A549 (cell line): ENCODE results near the gene AFAP1L2. TPM values are rescaled to one million over a fixed set of nuclear protein-coding genes. Genes with fewer than 3 reads are reported as not detected.

ENCODE experiments used
- BHLHE40 ChIP-seq: IDR thresholded peaks from 2 replicates; pipeline ENCODE4 v1.6.1; 2012; ENCODE audit warnings: low read depth, low read length, inconsistent platforms
- CHD2 ChIP-seq: fragments of 150-350 bp; IDR thresholded peaks from 2 replicates; pipeline ENCODE4 v1.6.1; 2014; ENCODE audit warnings: low read length; ENCODE audit not compliant: partially characterized antibody
- EP300 ChIP-seq, 2 experiments: fragments of >200 bp; sonication (Bioruptor Twin); formaldehyde crosslinking; IDR thresholded peaks; 2 replicates in 1 of 2; 3 replicates in 1 of 2; pipeline ENCODE4 v1.6.1; 2016 to 2017
- FOSB ChIP-seq: fragments of 250-450 bp; sonication (Bioruptor Pico); IDR thresholded peaks from 2 replicates; pipeline ENCODE4 v1.5.0; 2020; ENCODE audit warnings: mild to moderate bottlenecking, moderate library complexity
- FOSL2 ChIP-seq, 2 experiments: fragments of 450-650 bp in 1 of 2; fragments of >200 bp in 1 of 2; sonication (Bioruptor Twin) in 1 of 2; formaldehyde crosslinking; IDR thresholded peaks; 2 replicates each; pipeline versions ENCODE4 v1.5.0 to v1.6.1; 2016 to 2020; ENCODE audit warnings: mild to moderate bottlenecking in 1 of 2, moderate library complexity in 1 of 2
- GATA3 ChIP-seq: IDR thresholded peaks from 2 replicates; pipeline ENCODE4 v1.6.1; 2012; ENCODE audit warnings: borderline replicate concordance
- HOXB5 ChIP-seq: fragments of 250-450 bp; sonication (Bioruptor Pico); IDR thresholded peaks from 2 replicates; pipeline ENCODE4 v1.5.0; 2020; ENCODE audit warnings: mild to moderate bottlenecking, moderate library complexity
- JUN ChIP-seq, 2 experiments: fragments of >200 bp; sonication (Bioruptor Twin); formaldehyde crosslinking; IDR thresholded peaks; 2 replicates in 1 of 2; 3 replicates in 1 of 2; pipeline ENCODE4 v1.6.1; 2016 to 2017
- KDM1A ChIP-seq: fragments of 200-600 bp; sonication (generic); IDR thresholded peaks from 2 replicates; pipeline ENCODE4 v1.6.1; 2016; ENCODE audit warnings: low read depth, mild to moderate bottlenecking
- MAFK ChIP-seq: fragments of 450-650 bp; IDR thresholded peaks from 2 replicates; pipeline ENCODE4 v1.6.1; 2014; ENCODE audit not compliant: partially characterized antibody
- MAZ ChIP-seq: fragments of 150-350 bp; IDR thresholded peaks from 2 replicates; pipeline ENCODE4 v1.6.1; 2014; ENCODE audit warnings: antibody characterized with exemption, low read depth, low read length, borderline replicate concordance
- MYC ChIP-seq: IDR thresholded peaks from 2 replicates; pipeline ENCODE4 v1.6.1; 2012; ENCODE audit warnings: mild to moderate bottlenecking, inconsistent platforms, low read length, improper control_type of control experiment, borderline replicate concordance
- NPAS2 ChIP-seq: fragments of 250-450 bp; sonication (Bioruptor Pico); IDR thresholded peaks from 2 replicates; pipeline ENCODE4 v1.8.0; 2022; ENCODE audit warnings: mild to moderate bottlenecking, moderate library complexity, borderline replicate concordance
- NR3C1 ChIP-seq: fragments of >200 bp; sonication (Bioruptor Twin); formaldehyde crosslinking; IDR thresholded peaks from 3 replicates; pipeline ENCODE4 v1.6.1; 2017
- RCOR1 ChIP-seq: fragments of 150-350 bp; IDR thresholded peaks from 2 replicates; pipeline ENCODE4 v1.6.1; 2014; ENCODE audit warnings: antibody characterized with exemption, low read length, low read depth
- RNF2 ChIP-seq: fragments of 200-600 bp; sonication (generic); IDR thresholded peaks from 2 replicates; pipeline ENCODE4 v1.6.1; 2016; ENCODE audit warnings: low read depth, mild to moderate bottlenecking, antibody characterized with exemption, moderate library complexity, borderline replicate concordance
- TP53 ChIP-seq: fragments of 250-450 bp; sonication (Bioruptor Pico); IDR thresholded peaks from 2 replicates; pipeline ENCODE4 v1.5.0; 2021; ENCODE audit warnings: mild to moderate bottlenecking, moderate library complexity
- ZC3H11A ChIP-seq: fragments of 450-650 bp; IDR thresholded peaks from 2 replicates; pipeline ENCODE4 v1.6.1; 2014; ENCODE audit warnings: antibody characterized with exemption, mild to moderate bottlenecking
- polyA plus RNA-seq, 4 experiments: library from polyadenylated mRNA; depleted of rRNA in 3 of 4; stranded (reverse); fragments of >200 nt; fragmentation: RNase III in 1 of 4; extraction: RNeasy Plus Mini Kit Qiagen cat#74134 plus additional on column Dnase treatment in 1 of 4; gene quantifications; 2 replicates in 3 of 4; 3 replicates in 1 of 4; pipeline ENCODE4 v1.2.3, GENCODE V29; 2011 to 2017
- TF ChIP-seq, protein P1 (sequence below): fragments of >200 bp; sonication (Bioruptor Twin); formaldehyde crosslinking; IDR thresholded peaks from 3 replicates; pipeline ENCODE4 v1.5.1; 2016
- TF ChIP-seq, protein P2 (sequence below): fragments of 450-650 bp; IDR thresholded peaks from 2 replicates; pipeline ENCODE4 v1.6.1; 2014; ENCODE audit warnings: antibody characterized with exemption
- TF ChIP-seq, protein P3 (sequence below): fragments of >200 bp; sonication (Bioruptor Twin); formaldehyde crosslinking; IDR thresholded peaks from 3 replicates; pipeline ENCODE4 v1.6.1; 2016
- TF ChIP-seq, protein P4 (sequence below): fragments of 150-350 bp; IDR thresholded peaks from 2 replicates; pipeline ENCODE4 v1.6.1; 2014; ENCODE audit warnings: low read depth, mild to moderate bottlenecking, low read length
- TF ChIP-seq, protein P5 (sequence below): fragments of 250-450 bp; sonication (Bioruptor Pico); IDR thresholded peaks from 2 replicates; pipeline ENCODE4 v1.5.0; 2020; ENCODE audit warnings: low read depth, mild to moderate bottlenecking, moderate library complexity
- TF ChIP-seq, protein P6 (sequence below): fragments of >200 bp; sonication (Bioruptor Twin); formaldehyde crosslinking; IDR thresholded peaks from 2 replicates; pipeline ENCODE4 v1.6.1; 2016

The AFAP1L2 gene
- polyA plus RNA-seq, 2 of the 4 experiments (the other 2 are of a cell fraction): 19.6 to 27.3 TPM

DNA sequence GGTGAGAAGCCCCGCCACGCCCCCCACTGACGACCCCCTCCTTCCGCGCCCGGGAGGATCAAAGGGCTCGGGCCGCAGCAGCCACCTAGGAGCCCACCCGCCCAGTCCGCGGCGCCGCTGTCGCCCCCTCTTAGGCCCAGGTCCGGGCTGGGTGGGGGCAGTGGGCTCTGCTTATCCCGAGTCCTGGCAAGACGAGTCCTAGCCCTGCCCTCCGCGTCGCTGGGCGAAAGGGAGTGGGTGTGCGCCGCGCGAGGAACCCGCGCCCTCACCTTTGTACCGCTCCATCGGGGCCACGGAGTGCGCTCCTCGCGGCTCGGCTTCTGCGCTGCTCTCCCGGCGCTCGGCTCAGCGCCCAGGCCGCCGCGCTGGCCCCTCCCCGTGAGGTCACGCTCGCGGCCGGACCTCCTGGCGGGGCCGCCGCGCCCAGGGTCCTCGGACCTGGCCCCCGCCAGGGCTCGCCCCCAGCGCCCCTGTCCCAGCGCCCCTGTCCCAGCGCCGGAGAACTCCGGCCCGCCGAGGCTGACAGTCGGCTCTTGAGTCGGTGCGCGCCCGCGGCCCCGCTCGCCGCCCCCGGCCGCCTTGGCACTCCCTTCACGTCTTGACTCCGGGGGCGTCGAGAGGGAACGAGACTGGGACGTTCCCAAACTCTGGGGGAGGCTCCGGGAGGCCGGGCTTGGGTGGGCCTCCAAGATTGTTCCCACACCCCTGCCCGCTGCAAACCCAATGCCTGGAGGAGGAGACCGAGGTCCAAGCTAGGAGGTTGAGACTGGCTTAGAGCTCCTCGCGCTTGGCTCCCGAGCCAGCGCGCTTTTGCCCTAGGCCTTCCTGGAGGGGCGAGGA, at the start of gene AFAP1L2 (continued):
- TF ChIP-seq, protein P1, sequence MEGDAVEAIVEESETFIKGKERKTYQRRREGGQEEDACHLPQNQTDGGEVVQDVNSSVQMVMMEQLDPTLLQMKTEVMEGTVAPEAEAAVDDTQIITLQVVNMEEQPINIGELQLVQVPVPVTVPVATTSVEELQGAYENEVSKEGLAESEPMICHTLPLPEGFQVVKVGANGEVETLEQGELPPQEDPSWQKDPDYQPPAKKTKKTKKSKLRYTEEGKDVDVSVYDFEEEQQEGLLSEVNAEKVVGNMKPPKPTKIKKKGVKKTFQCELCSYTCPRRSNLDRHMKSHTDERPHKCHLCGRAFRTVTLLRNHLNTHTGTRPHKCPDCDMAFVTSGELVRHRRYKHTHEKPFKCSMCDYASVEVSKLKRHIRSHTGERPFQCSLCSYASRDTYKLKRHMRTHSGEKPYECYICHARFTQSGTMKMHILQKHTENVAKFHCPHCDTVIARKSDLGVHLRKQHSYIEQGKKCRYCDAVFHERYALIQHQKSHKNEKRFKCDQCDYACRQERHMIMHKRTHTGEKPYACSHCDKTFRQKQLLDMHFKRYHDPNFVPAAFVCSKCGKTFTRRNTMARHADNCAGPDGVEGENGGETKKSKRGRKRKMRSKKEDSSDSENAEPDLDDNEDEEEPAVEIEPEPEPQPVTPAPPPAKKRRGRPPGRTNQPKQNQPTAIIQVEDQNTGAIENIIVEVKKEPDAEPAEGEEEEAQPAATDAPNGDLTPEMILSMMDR: no peak
- no peak for TF ChIP-seq TP53
- TF ChIP-seq NR3C1: no peak
- no peak for TF ChIP-seq EP300 (IDR thresholded peaks at IDR 0.05)
- TF ChIP-seq NPAS2 (CRISPR knock-in tag): no peak
- no peak for TF ChIP-seq GATA3
- TF ChIP-seq, protein P2, sequence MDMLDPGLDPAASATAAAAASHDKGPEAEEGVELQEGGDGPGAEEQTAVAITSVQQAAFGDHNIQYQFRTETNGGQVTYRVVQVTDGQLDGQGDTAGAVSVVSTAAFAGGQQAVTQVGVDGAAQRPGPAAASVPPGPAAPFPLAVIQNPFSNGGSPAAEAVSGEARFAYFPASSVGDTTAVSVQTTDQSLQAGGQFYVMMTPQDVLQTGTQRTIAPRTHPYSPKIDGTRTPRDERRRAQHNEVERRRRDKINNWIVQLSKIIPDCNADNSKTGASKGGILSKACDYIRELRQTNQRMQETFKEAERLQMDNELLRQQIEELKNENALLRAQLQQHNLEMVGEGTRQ: no peak
- no peak for TF ChIP-seq ZC3H11A
- 0 out of 2 replicates have a peak, but pooled peaks have one; percentile 38 for TF ChIP-seq MYC
- no peak for TF ChIP-seq CHD2
- TF ChIP-seq, protein P3, sequence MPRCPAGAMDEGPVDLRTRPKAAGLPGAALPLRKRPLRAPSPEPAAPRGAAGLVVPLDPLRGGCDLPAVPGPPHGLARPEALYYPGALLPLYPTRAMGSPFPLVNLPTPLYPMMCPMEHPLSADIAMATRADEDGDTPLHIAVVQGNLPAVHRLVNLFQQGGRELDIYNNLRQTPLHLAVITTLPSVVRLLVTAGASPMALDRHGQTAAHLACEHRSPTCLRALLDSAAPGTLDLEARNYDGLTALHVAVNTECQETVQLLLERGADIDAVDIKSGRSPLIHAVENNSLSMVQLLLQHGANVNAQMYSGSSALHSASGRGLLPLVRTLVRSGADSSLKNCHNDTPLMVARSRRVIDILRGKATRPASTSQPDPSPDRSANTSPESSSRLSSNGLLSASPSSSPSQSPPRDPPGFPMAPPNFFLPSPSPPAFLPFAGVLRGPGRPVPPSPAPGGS: no peak
- TF ChIP-seq HOXB5 (CRISPR knock-in tag): no peak
- TF ChIP-seq MAFK: no peak
- TF ChIP-seq FOSL2 (IDR thresholded peaks at IDR 0.05): no peak
- TF ChIP-seq FOSL2 (CRISPR knock-in tag; IDR thresholded peaks at IDR 0.05): no peak
- 0 out of 5 replicates have a peak, but pooled peaks of 1 of the 2 experiments have one; percentile 51 for TF ChIP-seq JUN (IDR thresholded peaks at IDR 0.05)
- no peak for TF ChIP-seq BHLHE40
- TF ChIP-seq, protein P4, sequence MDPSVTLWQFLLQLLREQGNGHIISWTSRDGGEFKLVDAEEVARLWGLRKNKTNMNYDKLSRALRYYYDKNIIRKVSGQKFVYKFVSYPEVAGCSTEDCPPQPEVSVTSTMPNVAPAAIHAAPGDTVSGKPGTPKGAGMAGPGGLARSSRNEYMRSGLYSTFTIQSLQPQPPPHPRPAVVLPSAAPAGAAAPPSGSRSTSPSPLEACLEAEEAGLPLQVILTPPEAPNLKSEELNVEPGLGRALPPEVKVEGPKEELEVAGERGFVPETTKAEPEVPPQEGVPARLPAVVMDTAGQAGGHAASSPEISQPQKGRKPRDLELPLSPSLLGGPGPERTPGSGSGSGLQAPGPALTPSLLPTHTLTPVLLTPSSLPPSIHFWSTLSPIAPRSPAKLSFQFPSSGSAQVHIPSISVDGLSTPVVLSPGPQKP: no peak
- TF ChIP-seq KDM1A: peak; percentile 41; the same call in 1 of the 2 replicates
- no peak for TF ChIP-seq RCOR1
- TF ChIP-seq RNF2: no peak
- TF ChIP-seq, protein P5, sequence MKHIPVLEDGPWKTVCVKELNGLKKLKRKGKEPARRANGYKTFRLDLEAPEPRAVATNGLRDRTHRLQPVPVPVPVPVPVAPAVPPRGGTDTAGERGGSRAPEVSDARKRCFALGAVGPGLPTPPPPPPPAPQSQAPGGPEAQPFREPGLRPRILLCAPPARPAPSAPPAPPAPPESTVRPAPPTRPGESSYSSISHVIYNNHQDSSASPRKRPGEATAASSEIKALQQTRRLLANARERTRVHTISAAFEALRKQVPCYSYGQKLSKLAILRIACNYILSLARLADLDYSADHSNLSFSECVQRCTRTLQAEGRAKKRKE (CRISPR knock-in tag): no peak
- no peak for TF ChIP-seq MAZ
- TF ChIP-seq FOSB (CRISPR knock-in tag): no peak
- TF ChIP-seq, protein P6, sequence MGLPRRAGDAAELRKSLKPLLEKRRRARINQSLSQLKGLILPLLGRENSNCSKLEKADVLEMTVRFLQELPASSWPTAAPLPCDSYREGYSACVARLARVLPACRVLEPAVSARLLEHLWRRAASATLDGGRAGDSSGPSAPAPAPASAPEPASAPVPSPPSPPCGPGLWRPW: no peak
- TF ChIP-seq, all 56 proteins: peak for 9
